Measurements from ENCODE around the gene THYN1. TPM values are rescaled to one million over a fixed set of nuclear protein-coding genes. Genes with fewer than 3 reads are reported as not detected.
A peak's percentile ranks its signal among the peaks of the same experiment; 100 is the strongest.

THYN1 gene
- total and polyA plus RNA-seq, 2 donors (not counting 1 experiment from before 2014, with no cell fraction given), result 54.9 to 88.7 TPM

DNA sequence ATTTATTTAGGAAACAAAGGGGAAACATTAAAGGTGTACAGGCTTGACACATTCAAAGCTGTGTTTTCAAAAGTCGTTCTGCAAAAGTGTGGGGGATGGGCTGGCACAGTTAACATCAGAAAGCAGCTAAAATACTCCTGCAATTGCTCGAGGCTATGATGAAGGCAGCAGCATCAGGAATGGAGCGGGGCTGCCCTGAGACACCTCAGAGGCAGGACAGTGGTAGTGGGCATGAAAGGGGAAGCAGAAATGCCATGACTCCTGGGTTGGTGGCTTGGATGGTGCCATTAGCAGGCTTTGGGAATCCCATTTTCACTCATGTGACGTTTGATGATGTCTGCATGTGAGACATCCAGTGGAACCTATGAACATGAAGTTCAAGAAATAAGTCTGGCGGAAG, 30.0 kb downstream of the THYN1 start:
- Histone ChIP-seq H3K27me3 (ENCODE audit: control insufficient read depth, insufficient read depth, low read length) (no peaks in the 10 kb centered on the region), H3K79me2 (ENCODE audit: control insufficient read depth, insufficient read depth, low read length) (peaks cover 59% of the 10 kb centered on the region), H2AFZ (ENCODE audit: low read length) (no peak overlapping the region)

GRCh38 chr11:134216816-134217215, 36.3 kb downstream of the THYN1 start:
- H3K79me2 ChIP-seq (ENCODE audit: control insufficient read depth, insufficient read depth, low read length), result peaks cover 20% of the 10 kb centered on the region
- peaks cover 2% of the 10 kb centered on the region for H3K4me1 ChIP-seq (ENCODE audit: control insufficient read depth, extremely low read depth, insufficient read depth, low read length)
- no peak overlapping the region for H3K9ac ChIP-seq (ENCODE audit: insufficient read depth, low read length)
- peaks cover 1% of the 10 kb centered on the region for H3K36me3 ChIP-seq (ENCODE audit: control insufficient read depth, insufficient read depth, low read length)
- no peak overlapping the region for H2AFZ ChIP-seq (ENCODE audit: low read length)
- H4K20me1 ChIP-seq (ENCODE audit: control insufficient read depth, extremely low read depth, insufficient read depth, low read length), result no peaks in the 10 kb centered on the region
- no peak overlapping the region for H3K4me3 ChIP-seq (replicated peaks in 1 of 4; ENCODE audit: control extremely low read depth in 1 of 4, insufficient read depth in 1 of 4, low read depth in 3 of 4, low read length in 4 of 4)
- no peak overlapping the region for H3K4me2 ChIP-seq (ENCODE audit: extremely low read depth, insufficient read depth, low read length)
- no peak for DNase-seq (ENCODE audit: low read depth in 2 of 2)
- H3K27me3 ChIP-seq (ENCODE audit: control insufficient read depth, insufficient read depth, low read length), result no peaks in the 10 kb centered on the region
- TF ChIP-seq CTCF (conservative IDR thresholded peaks at IDR 0.05 in 1 of 2, IDR thresholded peaks at IDR 0.05 in 1 of 2; ENCODE audit: low read depth in 1 of 2, low read length in 2 of 2) (no peak), EZH2 (IDR thresholded peaks at IDR 0.05; ENCODE audit: low read length, missing control alignments) (no peak)
- H3K27ac ChIP-seq (ENCODE audit: insufficient read depth, low read length), result no peak overlapping the region
- no peaks in the 10 kb centered on the region for H3K9me3 ChIP-seq (ENCODE audit: control insufficient read depth, insufficient read depth, low read depth, low read length)

More for the DNA sequence above, 30.0 kb downstream of the THYN1 start:
- peak overlapping the region; percentile 97 for H3K27ac ChIP-seq (ENCODE audit: insufficient read depth, low read length)
- no peaks in the 10 kb centered on the region for H3K36me3 ChIP-seq (ENCODE audit: control insufficient read depth, insufficient read depth, low read length)
- H4K20me1 ChIP-seq (ENCODE audit: control insufficient read depth, extremely low read depth, insufficient read depth, low read length), result no peaks in the 10 kb centered on the region
- no peak for TF ChIP-seq EZH2 (IDR thresholded peaks at IDR 0.05; ENCODE audit: low read length, missing control alignments)
- TF ChIP-seq CTCF (conservative IDR thresholded peaks at IDR 0.05 in 1 of 2, IDR thresholded peaks at IDR 0.05 in 1 of 2; ENCODE audit: low read depth in 1 of 2, low read length in 2 of 2), result no peak
- peaks cover 6% of the 10 kb centered on the region for H3K4me1 ChIP-seq (ENCODE audit: control insufficient read depth, extremely low read depth, insufficient read depth, low read length)
- peak overlapping the region; percentile 73 to 95 (median 87) for H3K4me3 ChIP-seq (replicated peaks in 1 of 4; ENCODE audit: control extremely low read depth in 1 of 4, insufficient read depth in 1 of 4, low read depth in 3 of 4, low read length in 4 of 4)
- DNase-seq (ENCODE audit: low read depth in 2 of 2), result no peak
- H3K9ac ChIP-seq (ENCODE audit: insufficient read depth, low read length), result peak overlapping the region; percentile 5
- H3K9me3 ChIP-seq (ENCODE audit: control insufficient read depth, insufficient read depth, low read depth, low read length), result no peaks in the 10 kb centered on the region
- H3K4me2 ChIP-seq (ENCODE audit: extremely low read depth, insufficient read depth, low read length), result peak overlapping the region; percentile 92

GRCh38 chr11:134215836-134216235, 37.3 kb downstream of the THYN1 start:
- Histone ChIP-seq H3K9ac (ENCODE audit: insufficient read depth, low read length) (no peak overlapping the region), H3K4me1 (ENCODE audit: control insufficient read depth, extremely low read depth, insufficient read depth, low read length) (no peaks in the 10 kb centered on the region), H4K20me1 (ENCODE audit: control insufficient read depth, extremely low read depth, insufficient read depth, low read length) (no peaks in the 10 kb centered on the region), H3K27me3 (ENCODE audit: control insufficient read depth, insufficient read depth, low read length) (no peaks in the 10 kb centered on the region), H2AFZ (ENCODE audit: low read length) (no peak overlapping the region), H3K27ac (ENCODE audit: insufficient read depth, low read length) (no peak overlapping the region), H3K4me3 (replicated peaks in 1 of 4; ENCODE audit: control extremely low read depth in 1 of 4, insufficient read depth in 1 of 4, low read depth in 3 of 4, low read length in 4 of 4) (no peak overlapping the region), H3K4me2 (ENCODE audit: extremely low read depth, insufficient read depth, low read length) (no peak overlapping the region), H3K79me2 (ENCODE audit: control insufficient read depth, insufficient read depth, low read length) (peaks cover 13% of the 10 kb centered on the region), H3K9me3 (ENCODE audit: control insufficient read depth, insufficient read depth, low read depth, low read length) (no peaks in the 10 kb centered on the region), H3K36me3 (ENCODE audit: control insufficient read depth, insufficient read depth, low read length) (peaks cover 1% of the 10 kb centered on the region)
- no peak for TF ChIP-seq CTCF (conservative IDR thresholded peaks at IDR 0.05 in 1 of 2, IDR thresholded peaks at IDR 0.05 in 1 of 2; ENCODE audit: low read depth in 1 of 2, low read length in 2 of 2)
- TF ChIP-seq EZH2 (IDR thresholded peaks at IDR 0.05; ENCODE audit: low read length, missing control alignments), result no peak
- DNase-seq (ENCODE audit: low read depth in 2 of 2), result no peak
